ENCODE measurements around the gene FLOT2.
"Not testable (repeated sequence)": the region's sequence is repeated elsewhere in the genome, so short reads cannot be mapped to it uniquely, and the experiment has no call there.

The FLOT2 gene

GRCh38 chr17:28848667-28849066, 48.9 kb downstream of the FLOT2 start:
- peak; percentile 29 for TF ChIP-seq CTCF (IDR thresholded peaks at IDR 0.05; ENCODE audit: low read length)
- H3K4me2 ChIP-seq (ENCODE audit: low read depth, low read length); H3K4me3 ChIP-seq (ENCODE audit: low read length); H3K27me3 ChIP-seq (replicated peaks; ENCODE audit: insufficient read depth, low read length); H3K79me2 ChIP-seq (ENCODE audit: low read length); H2AFZ ChIP-seq (ENCODE audit: low read length); H4K20me1 ChIP-seq (ENCODE audit: insufficient read depth, low read length); H3K9me2 ChIP-seq (replicated peaks; ENCODE audit: insufficient read depth, low read length); H3K9me3 ChIP-seq (replicated peaks; ENCODE audit: insufficient read depth, low read length); H3K4me1 ChIP-seq (ENCODE audit: low read length); H3F3A ChIP-seq (ENCODE audit: insufficient read depth, low read length); H3K9ac ChIP-seq (ENCODE audit: low read length); H3K27ac ChIP-seq (ENCODE audit: low read length); H3K36me3 ChIP-seq (replicated peaks; ENCODE audit: insufficient read depth, low read length): not testable (repeated sequence)
- peak; percentile 17 for DNase-seq

GRCh38 chr17:28846699-28847098, 50.8 kb downstream of the FLOT2 start:
- not testable (repeated sequence) for H3K27me3 ChIP-seq (replicated peaks; ENCODE audit: insufficient read depth, low read length); H4K20me1 ChIP-seq (ENCODE audit: insufficient read depth, low read length); H3K4me1 ChIP-seq (ENCODE audit: low read length); H3K36me3 ChIP-seq (replicated peaks; ENCODE audit: insufficient read depth, low read length); H3K4me3 ChIP-seq (ENCODE audit: low read length); H3K9me2 ChIP-seq (replicated peaks; ENCODE audit: insufficient read depth, low read length); DNase-seq; H2AFZ ChIP-seq (ENCODE audit: low read length); H3F3A ChIP-seq (ENCODE audit: insufficient read depth, low read length); H3K27ac ChIP-seq (ENCODE audit: low read length); H3K9me3 ChIP-seq (replicated peaks; ENCODE audit: insufficient read depth, low read length); H3K4me2 ChIP-seq (ENCODE audit: low read depth, low read length); H3K9ac ChIP-seq (ENCODE audit: low read length); H3K79me2 ChIP-seq (ENCODE audit: low read length)

- Histone ChIP-seq H3F3A (ENCODE audit: insufficient read depth, low read length) (no peaks in the 10 kb centered on the region), H3K27ac (ENCODE audit: low read length) (no peak overlapping the region), H3K9me2 (replicated peaks; ENCODE audit: insufficient read depth, low read length) (no peaks in the 10 kb centered on the region), H3K9me3 (replicated peaks; ENCODE audit: insufficient read depth, low read length) (no peaks in the 10 kb centered on the region), H3K36me3 (replicated peaks; ENCODE audit: insufficient read depth, low read length) (no peaks in the 10 kb centered on the region), H2AFZ (ENCODE audit: low read length) (no peak overlapping the region), H3K4me2 (ENCODE audit: low read depth, low read length) (no peak overlapping the region), H3K4me1 (ENCODE audit: low read length) (no peaks in the 10 kb centered on the region), H3K4me3 (ENCODE audit: low read length) (no peak overlapping the region), H3K9ac (ENCODE audit: low read length) (no peak overlapping the region), H4K20me1 (ENCODE audit: insufficient read depth, low read length) (no peaks in the 10 kb centered on the region), H3K27me3 (replicated peaks; ENCODE audit: insufficient read depth, low read length) (no peaks in the 10 kb centered on the region), H3K79me2 (ENCODE audit: low read length) (peaks cover 14% of the 10 kb centered on the region)
- TF ChIP-seq EZH2phosphoT487 (IDR thresholded peaks at IDR 0.05; ENCODE audit: low read length) (no peak), EZH2 (optimal IDR thresholded peaks at IDR 0.05; ENCODE audit: low read depth, low read length) (no peak), CTCF (IDR thresholded peaks at IDR 0.05; ENCODE audit: low read length) (no peak)
- DNase-seq = no peak
Measured at GRCh38 chr17:28846231-28846630, 51.3 kb downstream of the FLOT2 start.

GRCh38 chr17:28843816-28844148, 53.8 kb downstream of the FLOT2 start:
- Histone ChIP-seq H3K4me2 (ENCODE audit: low read depth, low read length) (no peak overlapping the region), H3K9me3 (replicated peaks; ENCODE audit: insufficient read depth, low read length) (no peaks in the 10 kb centered on the region), H3K36me3 (replicated peaks; ENCODE audit: insufficient read depth, low read length) (no peaks in the 10 kb centered on the region), H3F3A (ENCODE audit: insufficient read depth, low read length) (no peaks in the 10 kb centered on the region), H4K20me1 (ENCODE audit: insufficient read depth, low read length) (no peaks in the 10 kb centered on the region; the same call in 1 of the 2 replicates), H3K4me1 (ENCODE audit: low read length) (no peaks in the 10 kb centered on the region), H3K4me3 (ENCODE audit: low read length) (no peak overlapping the region), H3K9ac (ENCODE audit: low read length) (no peak overlapping the region), H3K9me2 (replicated peaks; ENCODE audit: insufficient read depth, low read length) (no peaks in the 10 kb centered on the region), H3K27me3 (replicated peaks; ENCODE audit: insufficient read depth, low read length) (no peaks in the 10 kb centered on the region), H3K79me2 (ENCODE audit: low read length) (peaks cover 32% of the 10 kb centered on the region), H2AFZ (ENCODE audit: low read length) (no peak overlapping the region), H3K27ac (ENCODE audit: low read length) (no peak overlapping the region)
- no peak for DNase-seq
- TF ChIP-seq EZH2phosphoT487 (IDR thresholded peaks at IDR 0.05; ENCODE audit: low read length) = no peak
- TF ChIP-seq EZH2 (optimal IDR thresholded peaks at IDR 0.05; ENCODE audit: low read depth, low read length) = no peak
- no peak for TF ChIP-seq CTCF (IDR thresholded peaks at IDR 0.05; ENCODE audit: low read length)
